GM21390 (cell line): ENCODE results near the gene FERD3L.
"Not testable (repeated sequence)": the region's sequence is repeated elsewhere in the genome, so short reads cannot be mapped to it uniquely, and the experiment has no call there.

ENCODE experiments used
- ATAC-seq: cut with Tn5 transposase; IDR thresholded peaks from one replicate; pipeline ENCODE4 v1.9.1; 2021; ENCODE audit not compliant: unreplicated experiment

FERD3L gene, protein sequence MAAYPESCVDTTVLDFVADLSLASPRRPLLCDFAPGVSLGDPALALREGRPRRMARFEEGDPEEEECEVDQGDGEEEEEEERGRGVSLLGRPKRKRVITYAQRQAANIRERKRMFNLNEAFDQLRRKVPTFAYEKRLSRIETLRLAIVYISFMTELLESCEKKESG

DNA sequence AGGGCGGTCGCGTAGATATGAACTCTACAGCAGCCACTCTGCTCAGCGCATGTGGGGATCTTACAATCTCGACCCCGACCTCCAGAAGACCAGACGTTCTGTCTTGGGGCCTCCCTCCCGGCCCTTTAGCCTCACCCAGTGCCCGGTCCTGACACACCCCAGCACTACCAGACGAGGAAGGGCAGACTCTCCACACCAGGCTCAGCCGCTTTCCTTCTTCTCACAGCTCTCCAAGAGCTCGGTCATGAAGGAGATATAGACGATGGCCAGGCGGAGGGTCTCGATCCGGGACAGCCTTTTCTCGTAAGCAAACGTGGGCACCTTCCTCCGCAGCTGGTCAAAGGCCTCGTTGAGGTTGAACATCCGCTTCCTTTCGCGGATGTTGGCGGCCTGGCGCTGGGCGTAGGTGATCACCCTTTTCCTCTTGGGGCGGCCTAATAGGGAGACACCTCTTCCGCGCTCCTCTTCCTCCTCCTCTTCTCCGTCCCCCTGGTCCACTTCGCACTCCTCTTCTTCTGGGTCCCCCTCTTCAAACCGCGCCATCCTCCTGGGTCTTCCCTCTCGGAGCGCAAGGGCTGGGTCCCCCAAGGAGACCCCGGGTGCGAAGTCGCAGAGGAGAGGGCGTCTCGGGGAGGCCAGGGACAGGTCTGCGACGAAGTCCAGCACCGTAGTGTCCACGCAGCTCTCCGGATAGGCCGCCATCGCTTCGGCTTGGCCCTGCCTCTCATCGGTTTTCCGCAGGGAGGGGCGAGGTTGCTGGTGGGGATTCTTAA, at the start of gene FERD3L:
TSS of gene FERD3L (minus strand) at position 761 of the 773 bp plus-strand sequence. CDS start at position 702, 59 bp downstream.
- no peak for ATAC-seq

DNA sequence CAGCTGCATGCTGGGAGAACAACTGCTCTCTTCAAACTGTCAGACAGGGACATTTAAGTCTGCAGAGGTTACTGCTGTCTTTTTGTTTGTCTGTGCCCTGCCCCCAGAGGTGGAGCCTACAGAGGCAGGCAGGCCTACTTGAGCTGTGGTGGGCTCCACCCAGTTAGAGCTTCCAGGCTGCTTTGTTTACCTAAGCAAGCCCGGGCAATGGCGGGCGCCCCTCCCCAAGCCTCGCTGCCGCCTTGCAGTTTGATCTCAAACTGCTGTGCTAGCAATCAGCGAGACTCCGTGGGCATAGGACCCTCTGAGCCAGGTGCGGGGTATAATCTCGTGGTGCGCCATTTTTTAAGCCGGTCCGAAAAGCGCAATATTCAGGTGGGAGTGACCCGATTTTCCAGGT, 49.2 kb upstream of the FERD3L start:
- ATAC-seq: not testable (repeated sequence)

DNA sequence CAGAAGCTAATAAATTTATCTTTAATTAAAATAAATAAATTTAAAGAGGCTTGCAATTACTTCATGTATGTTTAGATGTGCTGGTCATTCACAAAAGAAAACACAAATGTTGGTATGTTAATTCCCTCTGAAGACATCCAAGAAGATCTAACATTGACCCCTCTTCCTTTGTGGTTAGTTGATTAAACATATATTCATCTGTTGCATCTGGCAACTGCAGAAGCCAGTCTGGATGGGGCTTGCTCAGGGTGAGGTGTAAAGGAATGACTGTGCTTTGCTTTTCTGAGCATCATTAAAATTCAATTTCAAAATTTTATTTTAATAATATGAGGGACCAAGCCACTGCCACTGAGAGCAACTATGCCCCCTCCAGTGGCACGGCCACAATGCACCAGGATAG, 36.4 kb upstream of the FERD3L start:
- no peak for ATAC-seq

DNA sequence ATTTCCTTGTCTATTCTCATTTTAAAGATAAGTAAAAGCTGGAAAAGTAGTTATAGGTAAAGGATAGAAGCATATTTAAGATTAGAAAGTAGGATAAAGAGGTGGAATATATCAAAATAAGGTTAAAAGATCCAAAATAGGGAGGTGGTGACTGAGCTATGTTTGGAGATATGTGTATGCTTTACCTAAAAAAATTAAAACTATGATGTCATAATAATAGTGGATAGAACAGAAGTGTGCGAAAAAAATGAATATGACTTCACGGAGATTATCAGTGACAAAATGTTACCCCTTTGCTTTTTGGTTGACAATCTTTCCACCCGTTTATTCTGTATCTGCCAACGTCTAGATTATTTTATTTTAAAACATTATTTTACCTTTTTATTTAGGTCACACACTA, 33.4 kb upstream of the FERD3L start:
- no peak for ATAC-seq

DNA sequence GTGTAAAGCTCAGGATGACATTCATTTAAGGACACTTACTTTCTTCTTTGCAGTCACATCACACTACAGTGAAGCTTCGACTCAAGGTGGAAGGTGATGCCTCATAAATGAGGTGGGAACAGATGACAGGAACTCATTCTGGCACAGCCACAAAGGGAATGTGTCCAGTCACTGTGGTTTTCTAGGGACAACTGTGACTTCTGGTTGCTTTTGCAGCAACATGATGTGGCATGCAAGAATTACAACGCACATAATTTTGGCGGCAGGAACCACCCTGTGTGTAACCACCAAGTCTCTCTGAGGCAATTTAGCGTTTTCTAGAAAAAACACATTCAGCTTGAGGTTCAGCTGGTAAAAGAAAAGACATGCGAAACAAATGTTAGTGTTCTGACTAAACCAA, 32.0 kb upstream of the FERD3L start:
- ATAC-seq: no peak

DNA sequence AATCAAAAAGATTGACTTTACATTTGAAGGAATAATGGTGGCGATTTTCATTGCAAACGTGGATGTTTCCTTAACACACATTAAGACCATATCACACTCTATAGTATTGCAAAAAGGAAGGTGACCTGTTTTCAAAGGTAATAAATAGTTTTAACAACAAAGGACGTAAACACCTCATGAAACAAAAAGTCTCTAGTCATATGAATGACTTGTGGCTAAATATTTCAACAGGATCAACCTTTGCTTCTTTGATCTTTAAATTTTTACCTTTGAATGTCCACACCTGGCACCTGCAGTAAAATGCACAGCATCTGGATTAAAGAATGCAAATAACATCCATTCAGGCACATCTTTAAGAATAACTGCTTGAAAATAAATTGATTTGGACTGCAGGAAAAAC, 30.0 kb upstream of the FERD3L start:
- ATAC-seq: no peak

DNA sequence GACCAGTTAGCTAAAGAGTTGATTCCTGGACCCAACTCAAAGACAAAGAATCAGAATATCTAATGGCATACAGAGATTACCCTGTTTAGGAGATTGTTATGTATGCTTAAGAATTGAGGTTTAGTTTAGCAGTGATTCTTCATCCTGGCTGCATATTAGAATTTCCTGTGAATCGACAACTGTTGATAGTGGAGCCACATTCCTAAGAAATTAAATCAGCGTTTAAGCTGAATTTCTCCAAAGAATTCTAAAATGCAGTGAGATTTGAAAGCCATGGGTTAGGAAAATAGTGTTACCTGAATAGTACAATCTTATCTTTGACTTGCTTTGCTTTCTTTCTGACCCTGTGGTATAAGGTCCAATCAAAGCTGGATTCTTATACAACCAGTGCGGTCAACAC, 16.4 kb upstream of the FERD3L start:
- ATAC-seq: no peak

DNA sequence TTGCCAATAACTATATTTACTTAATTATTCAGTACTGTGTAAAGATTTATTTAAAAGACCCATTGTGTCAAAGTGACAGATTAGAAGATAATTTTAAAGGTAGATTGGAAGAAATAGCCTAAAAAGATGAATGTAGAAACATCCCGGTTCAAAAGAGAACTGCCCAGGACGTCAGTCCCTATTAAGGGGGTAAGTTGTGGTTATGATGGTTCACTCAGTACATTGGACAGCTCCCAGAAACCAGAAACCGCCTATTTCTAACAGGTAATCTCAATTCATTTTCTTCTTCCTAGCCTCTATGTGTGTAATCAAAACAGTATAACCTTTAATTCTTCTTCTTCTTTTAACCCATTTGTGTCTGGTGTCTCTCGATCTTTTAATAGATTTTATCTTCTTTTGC, 1.5 kb upstream of the FERD3L start:
- no peak for ATAC-seq

DNA sequence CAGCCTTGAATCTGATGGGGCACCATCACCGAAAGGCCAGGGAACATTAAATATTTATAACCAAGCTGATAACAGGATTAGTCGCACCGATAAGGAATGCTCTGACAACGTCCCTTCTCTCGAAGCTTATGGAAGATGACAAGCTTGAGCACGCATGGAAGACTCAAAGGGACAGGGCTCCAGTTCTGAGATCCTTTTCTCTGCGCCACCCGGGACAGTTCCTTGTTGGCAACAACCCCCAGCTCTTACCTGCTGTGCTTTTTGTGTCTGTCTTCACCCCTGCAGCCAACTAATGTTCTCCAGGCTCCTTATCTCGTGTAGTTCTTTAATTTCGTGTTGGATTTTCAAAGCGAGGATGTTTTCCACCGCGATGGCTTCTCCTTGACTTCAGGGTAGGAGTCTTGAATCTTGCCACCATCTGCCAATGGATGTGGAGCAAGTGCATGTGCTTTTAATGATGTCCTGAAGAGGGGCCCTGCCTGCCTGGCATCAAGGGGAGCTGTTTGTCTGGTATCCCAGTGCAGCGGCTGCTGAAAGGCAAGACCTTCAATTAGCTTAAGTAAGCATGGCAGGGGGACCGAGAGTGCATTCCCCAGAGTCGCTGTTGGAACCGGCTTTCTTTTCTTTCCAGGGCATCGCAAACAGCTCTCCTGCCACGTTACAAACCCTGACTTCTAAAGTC, 354 bp upstream of the FERD3L start:
- no peak for ATAC-seq

DNA sequence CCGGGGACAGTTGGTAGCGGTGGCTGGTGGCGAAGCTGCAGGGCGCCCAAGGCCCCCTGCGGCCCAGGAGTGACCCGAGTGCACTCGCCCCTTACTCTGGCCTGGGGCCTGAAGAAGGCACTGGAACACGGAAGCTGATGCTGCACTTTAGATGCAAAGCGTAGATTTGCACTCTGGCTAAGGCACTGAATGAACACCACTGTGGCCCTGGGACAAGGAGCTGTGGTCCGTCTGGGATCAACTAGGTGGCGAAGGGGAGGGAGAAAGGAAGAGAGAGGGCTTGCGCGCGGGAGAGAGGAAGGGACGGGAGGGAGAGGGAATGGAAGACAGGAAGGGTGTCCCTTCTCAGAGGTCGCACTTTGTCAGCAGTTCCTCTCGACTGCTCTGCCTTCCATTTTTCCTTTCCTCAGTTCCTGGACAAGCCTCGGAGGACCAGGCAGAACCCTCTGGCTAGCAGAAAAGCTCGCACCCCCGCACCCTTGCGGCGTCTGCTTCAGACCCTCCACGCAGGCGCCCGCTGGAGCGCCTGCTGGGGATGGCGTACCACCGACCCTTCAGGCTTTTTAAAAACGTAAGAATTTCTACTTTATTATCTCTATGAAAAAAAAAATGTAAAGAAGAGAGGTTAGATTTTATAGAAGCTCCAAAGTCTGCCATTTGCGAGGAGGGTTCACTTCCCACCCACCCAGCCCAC, 1.2 kb downstream of the FERD3L start:
- no peak for ATAC-seq

DNA sequence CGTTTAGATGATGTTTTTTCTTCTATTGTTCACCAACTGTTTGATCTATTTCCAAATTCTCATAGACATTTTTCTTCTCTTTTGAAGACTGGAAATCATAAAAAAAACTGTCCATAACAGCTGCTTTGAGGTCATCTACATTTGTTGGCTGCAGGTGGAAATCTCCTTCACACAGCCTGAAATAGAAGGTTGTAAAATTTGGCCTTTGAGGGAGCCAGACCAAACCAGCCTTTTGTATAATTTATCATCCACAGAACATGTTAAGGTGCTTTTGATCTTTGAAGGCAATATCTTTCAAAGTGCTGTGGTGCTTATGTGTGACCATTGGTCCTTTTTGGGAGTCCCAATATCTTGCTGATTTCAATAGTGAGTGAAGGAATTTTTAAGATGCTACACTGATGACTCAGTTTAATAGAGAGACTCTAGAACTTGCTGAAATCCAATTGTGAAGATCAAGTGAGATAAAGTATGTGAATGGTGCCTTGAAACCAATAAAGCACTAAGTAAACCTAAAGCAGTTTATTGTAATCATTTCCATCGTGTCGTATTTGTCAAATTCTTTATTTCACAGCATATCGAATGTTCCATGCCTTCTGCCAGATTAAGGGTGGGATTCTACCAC, 5.4 kb downstream of the FERD3L start:
- no peak for ATAC-seq

DNA sequence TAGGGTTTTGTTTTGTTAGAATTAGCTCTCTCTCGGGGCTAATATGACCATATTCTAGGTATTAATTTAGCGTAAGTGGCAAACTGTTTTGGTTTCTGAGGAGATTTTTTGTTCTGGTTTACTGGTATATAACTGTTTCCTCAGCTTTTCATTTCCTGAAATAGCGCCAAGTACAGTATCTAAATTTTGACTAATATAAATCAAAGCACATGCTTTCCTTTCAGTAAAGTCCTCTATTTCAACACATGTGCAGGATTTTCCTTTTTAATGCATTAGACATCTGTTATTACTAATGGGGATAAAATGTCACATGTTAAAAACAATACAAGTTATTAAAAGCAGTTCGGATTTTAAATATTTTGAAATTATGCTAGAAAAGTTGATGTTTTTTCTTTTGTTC, 11.3 kb downstream of the FERD3L start:
- ATAC-seq: no peak

DNA sequence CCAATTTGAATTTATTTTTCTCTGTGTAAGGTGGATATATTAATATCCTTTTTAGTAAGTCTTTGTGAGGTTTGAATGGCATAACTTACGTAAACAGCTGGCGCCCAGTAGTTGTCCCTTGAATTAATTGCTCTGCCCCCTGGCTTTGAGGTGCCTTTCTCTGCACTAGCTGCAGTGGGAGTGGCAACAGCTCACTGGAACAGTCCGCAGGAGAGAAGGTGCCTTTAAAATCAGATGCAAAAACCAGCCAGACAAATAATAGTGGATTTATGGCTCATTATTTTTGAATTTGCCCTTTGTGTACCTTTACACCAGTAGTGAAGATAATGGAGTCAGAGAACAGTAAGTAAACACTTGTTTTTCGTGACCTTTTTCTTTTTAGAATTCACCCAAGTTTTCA, 11.8 kb downstream of the FERD3L start:
- no peak for ATAC-seq

DNA sequence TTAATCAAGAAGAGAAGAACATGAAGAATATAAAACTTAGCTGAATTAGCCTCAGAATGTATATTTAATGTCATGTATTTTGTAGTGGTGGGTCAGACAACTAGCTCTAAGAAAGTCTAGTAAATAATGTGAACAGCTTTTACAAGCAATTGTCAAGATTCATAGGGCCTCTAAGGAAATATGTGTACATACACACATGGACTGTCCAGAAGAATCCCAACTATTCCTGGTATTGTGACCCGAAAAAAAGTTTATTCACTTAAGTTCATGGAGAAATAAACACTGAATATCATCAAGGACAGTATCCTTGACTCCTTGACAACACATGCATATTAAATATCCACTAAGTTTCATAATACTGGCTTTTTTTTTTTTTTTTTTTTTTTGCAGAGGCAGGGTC, 16.4 kb downstream of the FERD3L start:
- no peak for ATAC-seq

DNA sequence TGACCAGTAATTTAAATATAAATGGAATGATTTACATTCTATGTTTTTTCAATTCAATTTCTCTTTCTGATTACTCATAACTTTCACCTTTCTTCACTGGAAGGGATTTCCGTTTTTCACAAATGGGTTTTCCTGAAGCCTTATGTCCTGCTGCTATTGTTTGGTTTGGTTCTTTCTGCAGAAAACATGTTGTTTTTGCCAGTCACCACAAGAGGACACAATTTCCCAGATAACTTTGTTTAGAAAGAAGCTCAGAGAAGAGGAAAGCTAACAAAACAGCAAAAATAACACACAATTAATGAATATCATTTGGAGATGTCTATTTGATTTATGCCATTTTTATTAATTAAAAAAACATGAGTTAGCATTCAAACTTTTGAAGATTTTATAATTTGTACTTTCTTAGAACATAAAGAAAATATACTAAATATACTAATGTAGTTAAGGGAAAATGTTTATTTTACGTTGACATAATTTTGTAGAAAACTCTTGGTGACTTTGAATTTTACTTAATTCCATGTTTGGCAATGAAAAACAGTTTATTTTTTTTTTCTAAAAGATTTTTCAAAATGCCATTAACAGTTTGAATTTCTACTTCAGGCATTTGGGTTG, 23.1 kb downstream of the FERD3L start:
- no peak for ATAC-seq

DNA sequence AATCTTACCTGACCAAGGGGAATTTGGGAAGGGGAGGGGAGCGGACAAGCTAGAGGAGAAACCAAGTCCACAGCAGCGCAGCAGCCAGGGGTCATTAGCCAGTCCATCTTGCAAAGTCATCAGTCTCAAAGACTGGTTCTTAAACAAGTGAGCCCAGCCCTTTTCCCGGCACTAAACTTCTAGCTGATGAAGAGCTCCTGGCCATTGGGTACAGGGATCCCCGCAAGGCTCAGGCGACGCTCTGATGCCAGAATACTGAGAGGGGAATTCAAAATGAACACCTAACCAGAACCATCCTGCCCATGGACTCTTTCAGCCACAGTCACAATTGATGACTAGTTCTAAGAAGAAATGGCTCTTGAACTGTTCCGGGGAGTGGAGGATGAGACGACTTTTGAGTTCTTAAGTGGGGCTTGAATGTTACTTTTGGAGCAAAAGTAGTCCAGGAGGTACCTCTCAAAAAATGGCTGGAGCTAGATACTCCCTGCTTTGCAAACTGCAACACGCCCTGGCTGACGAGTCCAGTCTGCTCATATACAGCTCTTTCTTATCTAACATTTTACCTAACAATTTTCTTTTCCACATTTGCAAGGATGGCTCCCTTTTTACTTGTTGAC, 25.2 kb downstream of the FERD3L start:
- ATAC-seq: no peak

DNA sequence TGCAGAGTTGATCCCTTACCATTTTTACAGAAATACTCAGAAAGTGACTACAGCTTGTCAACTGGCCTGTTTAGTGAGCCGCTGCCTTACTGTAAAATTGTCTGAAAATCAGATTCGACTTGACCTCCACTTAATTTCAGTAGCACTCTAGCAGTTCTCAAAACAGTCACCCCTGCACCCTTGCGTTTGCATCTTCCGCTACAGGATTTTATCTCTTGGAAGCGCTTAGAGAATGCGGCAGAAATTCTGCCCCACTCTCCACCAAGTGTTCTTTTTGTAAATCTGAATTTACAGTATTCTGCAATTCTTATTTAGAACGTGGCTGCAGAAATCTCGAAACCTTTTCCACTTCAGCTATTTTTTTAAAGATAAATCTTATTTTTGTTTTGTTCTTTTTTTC, 25.8 kb downstream of the FERD3L start:
- no peak for ATAC-seq

DNA sequence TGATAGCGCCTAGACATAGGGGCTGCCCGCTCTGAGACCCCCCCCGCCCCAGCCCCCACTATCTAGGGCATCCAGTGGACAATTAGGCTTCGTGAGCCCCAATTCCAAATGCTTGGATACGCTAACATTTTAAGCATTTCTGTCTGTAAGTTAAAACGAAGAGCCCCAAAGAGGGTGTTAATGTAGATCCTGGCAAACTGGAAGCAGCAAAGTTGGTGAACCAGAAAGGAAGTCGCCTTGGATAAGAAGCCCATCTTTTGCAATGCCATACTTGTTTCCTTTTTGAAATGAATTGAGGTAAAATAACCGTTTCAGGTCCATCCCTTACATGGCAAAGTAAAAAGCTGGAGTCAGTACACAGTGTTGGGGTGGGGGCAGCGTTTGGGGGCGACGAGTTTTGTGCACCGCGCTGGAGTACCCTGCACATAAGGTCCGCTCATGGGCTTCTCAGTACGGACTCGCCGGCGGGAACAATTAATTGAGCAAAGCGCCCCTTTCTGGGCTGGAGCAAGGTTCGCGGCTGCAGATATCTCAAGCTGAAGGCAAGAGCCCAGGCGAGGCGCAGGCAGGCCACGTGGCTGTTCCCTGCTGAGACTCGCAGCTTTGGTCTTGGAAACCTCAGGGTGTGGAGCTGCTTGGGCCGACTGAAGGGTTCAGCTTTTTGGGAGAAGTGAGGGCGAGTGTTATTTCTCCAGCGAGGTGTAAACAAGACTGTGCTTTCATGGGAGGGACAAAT, 26.4 kb downstream of the FERD3L start:
- ATAC-seq: no peak

DNA sequence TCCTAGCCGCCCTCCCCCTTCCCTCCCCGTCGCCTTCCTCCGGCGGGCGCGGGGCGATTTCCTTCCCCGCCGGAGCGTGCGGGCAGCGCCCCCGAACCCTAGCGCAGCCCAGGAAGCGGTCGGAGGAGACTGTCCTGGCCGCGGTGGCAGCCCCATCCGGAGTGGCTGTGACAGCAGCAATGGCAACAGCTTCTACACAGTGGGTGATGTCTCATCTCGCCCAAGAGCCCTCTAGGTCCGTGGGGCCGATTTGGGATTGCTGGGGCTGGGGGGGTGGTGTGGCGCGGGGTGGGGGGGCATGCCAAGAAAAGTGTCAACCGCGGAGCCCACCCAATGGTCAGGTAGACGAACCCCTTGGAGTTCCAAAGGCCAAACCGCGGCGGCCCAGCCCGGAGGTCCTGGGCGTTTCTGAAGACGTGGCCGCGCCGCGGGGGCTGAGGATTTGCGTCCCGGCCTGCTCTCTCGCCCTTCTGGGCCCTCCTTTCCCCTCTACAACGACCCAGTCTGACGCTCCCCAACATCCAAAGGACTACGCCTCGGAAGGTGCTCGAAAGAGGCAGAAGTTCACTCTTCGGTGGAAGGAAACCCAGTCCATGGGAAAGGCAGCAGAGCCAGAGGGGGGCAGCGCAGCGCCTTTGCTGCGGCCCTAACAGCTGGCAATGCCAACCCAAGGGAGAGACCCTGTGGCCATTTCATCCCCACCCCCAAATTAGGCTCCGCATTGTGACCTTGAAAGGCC, 27.2 kb downstream of the FERD3L start:
- ATAC-seq: no peak
